Keratinocyte (primary cell): ENCODE data around the gene HNF4A. TPM values are rescaled to one million over a fixed set of nuclear protein-coding genes. Genes with fewer than 3 reads are reported as not detected.

Experiments used
- DNase-seq: peaks from one replicate; pipeline ENCODE4 v3.0.0-alpha.2; 2011; ENCODE audit warnings: low read depth, missing footprints, low spot score
- FAIRE-seq: peaks from 2 replicates; lab custom pipeline; 2011; peaks lifted over from hg19 to GRCh38; lab: Jason Lieb, UNC
- H2AFZ ChIP-seq: 2 replicates; pipeline ENCODE4 v1.6.0; 2012; ENCODE audit warnings: low read length, control low read depth, inconsistent platforms; ENCODE audit not compliant: control insufficient read depth
- H3K27ac ChIP-seq: 2 replicates; pipeline ENCODE4 v1.5.1; 2011; ENCODE audit warnings: low read length; ENCODE audit not compliant: control insufficient read depth, insufficient read depth
- H3K27me3 ChIP-seq: 3 replicates; pipeline ENCODE4 v1.6.0; 2011; ENCODE audit warnings: low read length; ENCODE audit not compliant: control insufficient read depth, insufficient read depth; ENCODE audit errors: extremely low read depth
- H3K36me3 ChIP-seq, 2 experiments: 2 replicates in 1 of 2; 3 replicates in 1 of 2; pipeline ENCODE4 v1.5.1; 2011; ENCODE audit warnings: low read length in 2 of 2, mild to moderate bottlenecking in 1 of 2; ENCODE audit not compliant: control insufficient read depth in 2 of 2, insufficient read depth in 2 of 2; ENCODE audit errors: extremely low read depth in 1 of 2
- H3K4me1 ChIP-seq: 3 replicates; pipeline ENCODE4 v1.5.1; 2011; ENCODE audit warnings: low read length; ENCODE audit not compliant: control insufficient read depth, insufficient read depth; ENCODE audit errors: extremely low read depth
- H3K4me2 ChIP-seq: 3 replicates; pipeline ENCODE4 v1.6.0; 2011; ENCODE audit warnings: low read depth, low read length; ENCODE audit not compliant: control insufficient read depth, insufficient read depth; ENCODE audit errors: extremely low read depth
- H3K4me3 ChIP-seq, 3 experiments: fragments of 200-600 bp in 1 of 3; sonication (generic) in 1 of 3; 2 replicates in 2 of 3; 3 replicates in 1 of 3; pipeline ENCODE4 v1.5.1; 2011 to 2016; ENCODE audit warnings: low read length in 3 of 3, mild to moderate bottlenecking in 3 of 3, control low read depth in 2 of 3, inconsistent platforms in 1 of 3, low read depth in 1 of 3, mixed read lengths in 1 of 3, mixed run types in 1 of 3, moderate library complexity in 1 of 3; ENCODE audit not compliant: control insufficient read depth in 2 of 3, insufficient read depth in 2 of 3; ENCODE audit errors: extremely low read depth in 1 of 3
- H3K79me2 ChIP-seq: 2 replicates; pipeline ENCODE4 v1.6.0; 2012; ENCODE audit warnings: low read length; ENCODE audit not compliant: control insufficient read depth, insufficient read depth
- H3K9ac ChIP-seq: 3 replicates; pipeline ENCODE4 v1.6.0; 2011; ENCODE audit warnings: low read length; ENCODE audit not compliant: control insufficient read depth, insufficient read depth; ENCODE audit errors: extremely low read depth
- H3K9me1 ChIP-seq: 3 replicates; pipeline ENCODE4 v1.6.0; 2011; ENCODE audit warnings: low read length; ENCODE audit not compliant: control insufficient read depth, insufficient read depth; ENCODE audit errors: extremely low read depth
- H3K9me3 ChIP-seq: 2 replicates; pipeline ENCODE4 v1.5.1; 2012; ENCODE audit warnings: low read depth, low read length; ENCODE audit not compliant: control insufficient read depth
- H4K20me1 ChIP-seq: 3 replicates; pipeline ENCODE4 v1.6.0; 2011; ENCODE audit warnings: low read length; ENCODE audit not compliant: control insufficient read depth, insufficient read depth; ENCODE audit errors: extremely low read depth
- CTCF ChIP-seq, 3 experiments: IDR thresholded peaks in 1 of 3; conservative IDR thresholded peaks in 1 of 3; optimal IDR thresholded peaks in 1 of 3; 2 replicates in 2 of 3; 3 replicates in 1 of 3; pipeline versions ENCODE3 to v1.5.1; 2011; ENCODE audit warnings: low read length in 3 of 3, mild to moderate bottlenecking in 3 of 3, moderate library complexity in 2 of 3, control low read depth in 1 of 3, inconsistent platforms in 1 of 3; ENCODE audit not compliant: insufficient read depth in 2 of 3; ENCODE audit errors: extremely low read depth in 1 of 3
- EZH2 ChIP-seq: IDR thresholded peaks from one replicate; pipeline ENCODE4 v1.6.1; 2012; ENCODE audit warnings: inconsistent platforms, mild to moderate bottlenecking, low read length, moderate library complexity
- dilution Hi-C: fragments of 300-500 bp; cut with MboI; formaldehyde crosslinking; loops from one replicate; pipeline ENCODE4 v1.7.0; 2020; ENCODE audit warnings: low sequenced_read_pairs; ENCODE audit not compliant: extremely low pct_ligation_motif_present
- polyA plus RNA-seq, 5 experiments: library from polyadenylated mRNA; depleted of rRNA in 3 of 5; stranded (reverse) in 3 of 5; stranded (forward) in 1 of 5; unstranded in 1 of 5; fragments of >200 nt; gene quantifications; 1 replicate in 1 of 5; 2 replicates in 3 of 5; 3 replicates in 1 of 5; pipeline versions ENCODE4 v1.2.1 to v1.2.3, GENCODE V29; 2011 to 2012; ENCODE audit warnings: missing spikeins in 2 of 5, low read depth in 1 of 5, low replicate concordance in 1 of 5

The HNF4A gene
- polyA plus RNA-seq, 1 donor (not counting 4 experiments of a cell fraction or from before 2014, with no cell fraction given): not detected

- Histone ChIP-seq H3K27ac (no peak overlapping the region), H3K27me3 (no peaks in the 10 kb centered on the region), H3K79me2 (no peaks in the 10 kb centered on the region), H3K4me2 (no peak overlapping the region), H3K9me1 (no peaks in the 10 kb centered on the region), H3K9me3 (no peaks in the 10 kb centered on the region), H3K36me3 (no peaks in the 10 kb centered on the region), H3K9ac (no peak overlapping the region), H3K4me1 (no peaks in the 10 kb centered on the region), H3K4me3 (no peak overlapping the region), H4K20me1 (no peaks in the 10 kb centered on the region), H2AFZ (no peak overlapping the region)
- dilution Hi-C loops: no loop called here
- TF ChIP-seq EZH2 (no peak), CTCF (optimal IDR thresholded peaks at IDR 0.05 in 1 of 3, IDR thresholded peaks at IDR 0.05 in 1 of 3, conservative IDR thresholded peaks at IDR 0.05 in 1 of 3; ENCODE audit: extremely low read depth in 1 of 3, insufficient read depth in 2 of 3, low read length in 3 of 3) (no peak)
- DNase-seq (no peak), FAIRE-seq (no peak)
These were observed 98.9 kb downstream of the HNF4A start for GRCh38 chr20:44454306-44454963.

DNA sequence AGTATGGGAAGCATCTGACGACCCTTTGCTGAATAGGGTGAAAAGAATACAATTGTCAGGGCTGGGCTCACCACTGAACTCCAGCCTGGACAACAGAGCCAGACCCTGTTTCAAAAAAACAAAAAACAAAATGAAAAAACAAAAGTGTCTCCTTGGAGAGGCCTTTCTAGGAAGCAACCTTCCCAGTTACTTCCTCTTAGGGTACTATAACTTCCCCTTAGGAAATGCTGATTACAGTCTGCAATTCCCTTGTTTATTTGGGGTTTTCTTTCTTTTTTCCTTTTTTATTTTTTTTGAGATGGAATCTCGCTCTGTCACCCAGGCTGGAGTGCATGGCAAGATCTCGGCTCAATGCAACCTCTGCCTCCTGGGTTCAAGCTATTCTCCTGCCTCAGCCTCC, 99.6 kb downstream of the HNF4A start:
- no peak overlapping the region for H3K9ac ChIP-seq
- H3K4me1 ChIP-seq: no peaks in the 10 kb centered on the region
- H3K27ac ChIP-seq: no peak overlapping the region
- DNase-seq (no peak), FAIRE-seq (no peak)
- H2AFZ ChIP-seq: no peak overlapping the region
- H3K9me1 ChIP-seq: no peaks in the 10 kb centered on the region
- H4K20me1 ChIP-seq: no peaks in the 10 kb centered on the region
- no peak for TF ChIP-seq EZH2
- TF ChIP-seq CTCF (optimal IDR thresholded peaks at IDR 0.05 in 1 of 3, IDR thresholded peaks at IDR 0.05 in 1 of 3, conservative IDR thresholded peaks at IDR 0.05 in 1 of 3; ENCODE audit: extremely low read depth in 1 of 3, insufficient read depth in 2 of 3, low read length in 3 of 3): no peak
- no peaks in the 10 kb centered on the region for H3K79me2 ChIP-seq
- no peaks in the 10 kb centered on the region for H3K36me3 ChIP-seq
- H3K4me3 ChIP-seq: no peak overlapping the region
- no peak overlapping the region for H3K4me2 ChIP-seq
- H3K27me3 ChIP-seq: no peaks in the 10 kb centered on the region
- dilution Hi-C loops: no loop called here
- H3K9me3 ChIP-seq: no peaks in the 10 kb centered on the region
